GM19372 (cell line): ENCODE results near the gene HHATL.

Experiments used
- ATAC-seq: cut with Tn5 transposase; IDR thresholded peaks from one replicate; pipeline ENCODE4 v1.9.1; 2021; ENCODE audit warnings: mild to moderate bottlenecking, low read depth, moderate library complexity; ENCODE audit not compliant: unreplicated experiment

The HHATL gene

GRCh38 chr3:42686832-42687650 lies 15.6 kb downstream of the HHATL start:
- ATAC-seq: no peak

GRCh38 chr3:42685891-42686820 lies 16.4 kb downstream of the HHATL start:
- no peak for ATAC-seq

- no peak for ATAC-seq
These were observed 17.2 kb downstream of the HHATL start, which contains the start of gene KLHL40 for GRCh38 chr3:42685363-42685881. TSS of gene KLHL40 (plus strand) at chr3:42685537. CDS start at chr3:42685619, 82 bp downstream.

- ATAC-seq: no peak
These were observed 17.8 kb downstream of the HHATL start for GRCh38 chr3:42684632-42685362.

GRCh38 chr3:42683875-42684598 lies 18.6 kb downstream of the HHATL start:
- no peak for ATAC-seq

GRCh38 chr3:42682301-42683070 lies 20.1 kb downstream of the HHATL start:
- no peak for ATAC-seq

- ATAC-seq: no peak
These were observed 21.1 kb downstream of the HHATL start for GRCh38 chr3:42681361-42682038.

GRCh38 chr3:42680806-42681205 lies 21.8 kb downstream of the HHATL start:
- no peak for ATAC-seq

GRCh38 chr3:42680271-42680670 lies 22.3 kb downstream of the HHATL start:
- no peak for ATAC-seq

- ATAC-seq: no peak
These were observed 24.2 kb downstream of the HHATL start for GRCh38 chr3:42678447-42678846.

GRCh38 chr3:42675909-42676308 lies 26.7 kb downstream of the HHATL start:
- no peak for ATAC-seq

GRCh38 chr3:42674146-42674545 lies 28.5 kb downstream of the HHATL start:
- ATAC-seq: no peak

GRCh38 chr3:42673082-42673481 lies 29.5 kb downstream of the HHATL start:
- ATAC-seq: no peak

GRCh38 chr3:42672515-42672914 lies 30.1 kb downstream of the HHATL start:
- ATAC-seq: no peak

GRCh38 chr3:42670670-42671069 lies 31.9 kb downstream of the HHATL start:
- ATAC-seq: no peak

GRCh38 chr3:42670051-42670576 lies 32.5 kb downstream of the HHATL start:
- no peak for ATAC-seq

GRCh38 chr3:42668793-42669217 lies 33.8 kb downstream of the HHATL start:
- ATAC-seq: no peak

- ATAC-seq: no peak
These were observed 34.2 kb downstream of the HHATL start for GRCh38 chr3:42668413-42668760.
